Pons (tissue), 1 donor: ENCODE measurements around the gene PEPD.
"Not testable (repeated sequence)": the region's sequence is repeated elsewhere in the genome, so short reads cannot be mapped to it uniquely, and the experiment has no call there.

Experiments
- DNase-seq: peaks from one replicate; pipeline ENCODE4 v3.0.0-alpha.2; 2016; ENCODE audit warnings: low spot score

Gene PEPD

GRCh38 chr19:33497131-33497777 lies 24.3 kb downstream of the PEPD start:
- no peak for DNase-seq

- DNase-seq: no peak
Measured at GRCh38 chr19:33496038-33496895, 25.3 kb downstream of the PEPD start.

GRCh38 chr19:33493401-33494275 lies 28.0 kb downstream of the PEPD start:
- no peak for DNase-seq

GRCh38 chr19:33492951-33493350 lies 28.6 kb downstream of the PEPD start:
- no peak for DNase-seq

GRCh38 chr19:33492090-33492489 lies 29.5 kb downstream of the PEPD start:
- no peak for DNase-seq

- DNase-seq: not testable (repeated sequence)
Measured at GRCh38 chr19:33490596-33490995, 31.0 kb downstream of the PEPD start.

GRCh38 chr19:33490041-33490451 lies 31.5 kb downstream of the PEPD start:
- DNase-seq: no peak

- no peak for DNase-seq
Measured at GRCh38 chr19:33488826-33489225, 32.8 kb downstream of the PEPD start.

- no peak for DNase-seq
Measured at GRCh38 chr19:33487901-33488800, 33.4 kb downstream of the PEPD start.

GRCh38 chr19:33486936-33487811 lies 34.4 kb downstream of the PEPD start:
- no peak for DNase-seq

GRCh38 chr19:33486407-33486806 lies 35.2 kb downstream of the PEPD start:
- no peak for DNase-seq

- no peak for DNase-seq
Measured at GRCh38 chr19:33484226-33484774, 37.3 kb downstream of the PEPD start.

- DNase-seq: no peak
Measured at GRCh38 chr19:33482476-33482875, 39.1 kb downstream of the PEPD start.

GRCh38 chr19:33481863-33482262 lies 39.7 kb downstream of the PEPD start:
- no peak for DNase-seq

GRCh38 chr19:33479570-33479969 lies 42.0 kb downstream of the PEPD start:
- DNase-seq: not testable (repeated sequence)

GRCh38 chr19:33477781-33478180 lies 43.8 kb downstream of the PEPD start:
- DNase-seq: no peak

- no peak for DNase-seq
Measured at GRCh38 chr19:33476151-33476707, 45.4 kb downstream of the PEPD start.

GRCh38 chr19:33473653-33474305 lies 47.8 kb downstream of the PEPD start:
- no peak for DNase-seq
